Colonic mucosa (tissue), 4 donors: ENCODE measurements around the gene ANKRD49. TPM values are rescaled to one million over a fixed set of nuclear protein-coding genes. Genes with fewer than 3 reads are reported as not detected.

Experiments used
- DNase-seq: peaks from one replicate; pipeline ENCODE4 v3.0.0-alpha.2; 2020
- H3K27ac ChIP-seq: fragments of 200-600 bp; one replicate; pipeline ENCODE4 v1.8.0; 2021
- H3K27me3 ChIP-seq: fragments of 200-600 bp; one replicate; pipeline ENCODE4 v1.8.0; 2021
- H3K36me3 ChIP-seq: fragments of 200-600 bp; one replicate; pipeline ENCODE4 v1.8.0; 2021
- H3K4me1 ChIP-seq: fragments of 200-600 bp; one replicate; pipeline ENCODE4 v1.8.0; 2021; ENCODE audit warnings: mild to moderate bottlenecking
- H3K4me3 ChIP-seq: fragments of 200-600 bp; one replicate; pipeline ENCODE4 v1.8.0; 2021
- H3K9ac ChIP-seq, 2 donors: one replicate each; pipeline ENCODE4 v1.7.0; 2013; ENCODE audit warnings: control low read depth in 2 of 2, low read depth in 2 of 2, low read length in 2 of 2
- H3K9me3 ChIP-seq: fragments of 200-600 bp; one replicate; pipeline ENCODE4 v1.8.0; 2021
- intact Hi-C: fragments of 100-400 bp; cut with DNase I; formaldehyde crosslinking; loops from one replicate; pipeline ENCODE4 v1.14.1; 2022
- total RNA-seq, 2 donors: library from RNA; stranded (reverse); fragmentation: NEBNext Ultra II Directional in 1 of 2; extraction: Animal tissue kit (Norgen Biotek cat#: 25700) in 1 of 2; gene quantifications; one replicate each; pipeline ENCODE4 v1.2.1, GENCODE V29; 2021
- TF ChIP-seq, protein P1 (sequence below): fragments of 200-600 bp; IDR thresholded peaks from one replicate; pipeline ENCODE4 v1.8.0; 2022; ENCODE audit warnings: antibody characterized with exemption, mild to moderate bottlenecking
- donor health status: healthy.
- donor health status: DM: no; HTN: no; CAD: no.
- donor health status: DM: no; HTN: no; CAD: no.

Gene ANKRD49, protein sequence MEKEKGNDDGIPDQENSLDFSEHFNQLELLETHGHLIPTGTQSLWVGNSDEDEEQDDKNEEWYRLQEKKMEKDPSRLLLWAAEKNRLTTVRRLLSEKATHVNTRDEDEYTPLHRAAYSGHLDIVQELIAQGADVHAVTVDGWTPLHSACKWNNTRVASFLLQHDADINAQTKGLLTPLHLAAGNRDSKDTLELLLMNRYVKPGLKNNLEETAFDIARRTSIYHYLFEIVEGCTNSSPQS
- total RNA-seq, result 10 to 100 TPM; 10.7 to 14.6 TPM

DNA sequence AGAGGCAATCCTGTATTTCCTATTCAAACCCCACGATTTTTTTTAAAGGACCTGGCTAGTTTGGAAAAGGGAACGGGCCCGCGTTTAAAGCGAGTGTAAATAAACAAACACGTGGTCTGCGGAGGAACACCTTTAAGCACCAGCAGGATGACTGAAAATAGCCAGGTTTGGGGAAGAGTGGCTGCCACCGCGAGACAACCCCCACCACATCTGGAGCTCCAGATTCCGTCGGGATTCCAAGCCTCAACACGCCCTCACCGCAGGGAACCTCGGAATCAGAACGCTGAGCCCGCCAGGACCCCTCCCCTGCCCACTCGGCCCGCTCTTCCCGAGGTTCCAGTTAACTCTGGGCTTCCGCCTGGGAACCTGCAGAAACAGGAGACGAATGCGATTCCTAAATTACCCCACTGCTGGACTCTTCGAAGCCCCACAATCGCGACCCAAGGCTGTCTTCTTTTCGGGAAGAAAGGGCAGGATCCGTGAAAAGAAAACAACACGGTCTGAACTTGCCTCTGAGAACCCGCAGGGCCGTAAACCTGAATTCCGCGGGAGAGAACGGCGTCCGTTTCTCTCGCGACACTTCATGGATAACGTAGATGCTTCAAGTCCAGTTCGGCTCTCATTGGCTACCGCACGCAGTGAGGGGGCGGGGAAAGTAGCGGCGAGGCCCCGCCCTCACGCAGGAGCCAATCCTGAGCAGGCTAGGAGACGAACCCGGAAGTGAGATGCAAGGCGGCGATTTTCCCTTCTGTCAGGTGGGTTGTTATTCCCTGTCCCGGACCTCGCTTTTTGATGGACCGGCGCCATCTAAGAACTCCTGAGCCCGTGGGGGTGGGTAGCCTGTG lies at the start of gene ANKRD49, which contains the start of gene MRE11:
Gene ANKRD49 (plus strand): TSS at position 704 of the 845 bp plus-strand sequence. CDS start 2,710 bp downstream, outside the sequence.
Gene MRE11 (minus strand): TSS at position 564 of the 845 bp plus-strand sequence. CDS start 1,043 bp downstream, outside the sequence.
- peak; percentile 98 for DNase-seq
- Histone ChIP-seq H3K9ac (peak within 1 kb of the TSS; percentile 82 to 93), H3K4me3 (peak within 1 kb of the TSS; percentile 89), H3K9me3 (no peaks in the 10 kb centered on the region), H3K4me1 (peaks cover 7% of the 10 kb centered on the region), H3K36me3 (no peaks in the 10 kb centered on the region), H3K27ac (peak within 1 kb of the TSS; percentile 70), H3K27me3 (no peaks in the 10 kb centered on the region)
- intact Hi-C loops, result loop anchor here (10.0 kb wide), 1 partner anchor 319 kb away; no protein-coding TSS in a partner anchor
- TF ChIP-seq, protein P1, sequence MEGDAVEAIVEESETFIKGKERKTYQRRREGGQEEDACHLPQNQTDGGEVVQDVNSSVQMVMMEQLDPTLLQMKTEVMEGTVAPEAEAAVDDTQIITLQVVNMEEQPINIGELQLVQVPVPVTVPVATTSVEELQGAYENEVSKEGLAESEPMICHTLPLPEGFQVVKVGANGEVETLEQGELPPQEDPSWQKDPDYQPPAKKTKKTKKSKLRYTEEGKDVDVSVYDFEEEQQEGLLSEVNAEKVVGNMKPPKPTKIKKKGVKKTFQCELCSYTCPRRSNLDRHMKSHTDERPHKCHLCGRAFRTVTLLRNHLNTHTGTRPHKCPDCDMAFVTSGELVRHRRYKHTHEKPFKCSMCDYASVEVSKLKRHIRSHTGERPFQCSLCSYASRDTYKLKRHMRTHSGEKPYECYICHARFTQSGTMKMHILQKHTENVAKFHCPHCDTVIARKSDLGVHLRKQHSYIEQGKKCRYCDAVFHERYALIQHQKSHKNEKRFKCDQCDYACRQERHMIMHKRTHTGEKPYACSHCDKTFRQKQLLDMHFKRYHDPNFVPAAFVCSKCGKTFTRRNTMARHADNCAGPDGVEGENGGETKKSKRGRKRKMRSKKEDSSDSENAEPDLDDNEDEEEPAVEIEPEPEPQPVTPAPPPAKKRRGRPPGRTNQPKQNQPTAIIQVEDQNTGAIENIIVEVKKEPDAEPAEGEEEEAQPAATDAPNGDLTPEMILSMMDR, result no peak

DNA sequence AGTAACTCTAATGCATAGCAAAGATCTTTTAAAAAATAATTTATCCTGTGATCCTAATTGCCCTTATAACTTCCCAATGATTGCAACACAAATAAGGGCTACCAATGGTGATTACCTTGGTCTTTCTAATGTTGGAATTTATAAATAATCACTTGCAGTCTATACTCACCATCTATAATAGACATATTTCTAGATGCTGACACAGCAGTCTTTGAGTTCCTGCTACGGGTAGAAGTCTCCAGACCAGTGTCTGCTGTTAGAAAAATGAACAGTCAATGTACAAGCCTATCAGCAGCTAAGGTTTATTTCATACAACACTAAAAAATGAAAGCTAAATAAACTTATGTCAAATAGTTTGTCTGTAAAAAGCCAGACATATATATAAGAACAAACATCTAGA lies 48.1 kb upstream of the ANKRD49 start:
- no peaks in the 10 kb centered on the region for H3K4me1 ChIP-seq
- TF ChIP-seq, protein P1, result no peak
- no peaks in the 10 kb centered on the region for H3K27me3 ChIP-seq
- no peak overlapping the region for H3K27ac ChIP-seq
- intact Hi-C loops, result no loop called here
- H3K9me3 ChIP-seq, result no peaks in the 10 kb centered on the region
- H3K36me3 ChIP-seq, result no peaks in the 10 kb centered on the region
- no peak for DNase-seq
- H3K9ac ChIP-seq, result no peak overlapping the region
- H3K4me3 ChIP-seq, result no peak overlapping the region

DNA sequence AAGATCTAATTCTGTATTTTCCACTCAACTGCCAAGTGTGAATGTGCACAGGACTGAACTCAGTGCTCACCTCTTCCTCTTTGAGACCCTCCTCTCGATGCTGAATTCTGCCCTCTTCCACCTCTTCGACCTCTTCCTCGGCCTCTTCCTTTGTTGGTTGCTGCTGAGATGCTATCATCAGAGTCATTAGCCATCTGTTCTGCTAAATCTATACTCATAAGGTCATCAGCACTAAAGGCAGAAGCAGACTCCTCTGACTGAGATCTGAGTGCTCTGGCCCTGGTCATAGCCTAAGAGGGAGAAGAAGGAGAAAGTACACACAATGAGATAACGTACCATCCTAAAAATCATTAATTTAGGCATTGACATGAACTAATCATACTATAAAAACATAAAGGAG lies 46.6 kb upstream of the ANKRD49 start:
- no peaks in the 10 kb centered on the region for H3K4me1 ChIP-seq
- TF ChIP-seq, protein P1, result no peak
- no peak overlapping the region for H3K9ac ChIP-seq
- H3K36me3 ChIP-seq, result no peaks in the 10 kb centered on the region
- DNase-seq, result no peak
- no peak overlapping the region for H3K27ac ChIP-seq
- no peaks in the 10 kb centered on the region for H3K27me3 ChIP-seq
- intact Hi-C loops, result no loop called here
- H3K9me3 ChIP-seq, result no peaks in the 10 kb centered on the region
- H3K4me3 ChIP-seq, result no peak overlapping the region

DNA sequence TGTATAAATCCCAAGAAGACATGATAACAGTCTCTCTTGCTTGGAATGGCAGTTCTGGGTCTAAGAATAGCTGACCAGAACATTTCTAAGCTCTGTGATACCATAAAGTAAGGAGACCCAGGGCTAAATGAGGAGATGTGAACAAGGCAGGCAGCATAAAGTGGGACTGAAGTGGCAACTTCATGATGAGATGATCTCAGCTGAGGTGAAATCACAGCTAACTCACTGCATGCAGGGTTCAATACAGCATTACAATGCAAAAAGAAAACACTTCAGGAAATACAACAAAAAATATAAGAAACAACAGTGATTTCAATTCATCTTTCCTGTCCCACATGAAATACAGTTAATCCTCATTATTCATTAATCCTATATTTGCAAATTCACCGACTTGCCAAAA lies 44.8 kb upstream of the ANKRD49 start:
- TF ChIP-seq, protein P1, result no peak
- H3K27me3 ChIP-seq, result no peaks in the 10 kb centered on the region
- H3K9ac ChIP-seq, result no peak overlapping the region

DNA sequence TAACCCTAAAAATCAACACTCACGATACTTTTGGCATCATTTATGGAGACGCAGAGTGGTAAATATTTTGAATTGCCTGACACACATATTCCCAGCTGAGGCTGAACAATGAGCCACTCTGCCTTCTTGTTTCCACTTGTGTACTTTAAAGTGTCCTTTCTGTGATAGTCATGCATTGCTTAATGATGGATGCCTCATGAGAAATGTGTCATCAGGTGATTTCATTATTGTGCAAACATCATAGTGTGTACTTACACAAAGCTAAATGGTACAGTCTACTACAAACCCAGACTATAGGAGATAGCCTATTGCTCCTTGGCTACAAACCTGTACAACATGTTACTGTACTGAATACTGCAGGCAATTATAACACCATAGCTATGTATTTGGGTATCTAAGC lies 44.3 kb upstream of the ANKRD49 start:
- Histone ChIP-seq H3K36me3 (no peaks in the 10 kb centered on the region), H3K9ac (no peak overlapping the region), H3K27me3 (no peaks in the 10 kb centered on the region), H3K27ac (no peak overlapping the region), H3K9me3 (no peaks in the 10 kb centered on the region), H3K4me1 (no peaks in the 10 kb centered on the region), H3K4me3 (no peak overlapping the region)
- TF ChIP-seq, protein P1, result no peak
- no peak for DNase-seq
- intact Hi-C loops, result no loop called here

More for the DNA sequence above, 44.8 kb upstream of the ANKRD49 start:
- no peak overlapping the region for H3K4me3 ChIP-seq
- intact Hi-C loops, result no loop called here
- H3K4me1 ChIP-seq, result no peaks in the 10 kb centered on the region
- DNase-seq, result no peak
- no peaks in the 10 kb centered on the region for H3K9me3 ChIP-seq
- H3K27ac ChIP-seq, result no peak overlapping the region
- no peaks in the 10 kb centered on the region for H3K36me3 ChIP-seq
